ENCODE results near the gene ANKRD24.
"Not testable (repeated sequence)": the region's sequence is repeated elsewhere in the genome, so short reads cannot be mapped to it uniquely, and the experiment has no call there.

ANKRD24 gene

DNA sequence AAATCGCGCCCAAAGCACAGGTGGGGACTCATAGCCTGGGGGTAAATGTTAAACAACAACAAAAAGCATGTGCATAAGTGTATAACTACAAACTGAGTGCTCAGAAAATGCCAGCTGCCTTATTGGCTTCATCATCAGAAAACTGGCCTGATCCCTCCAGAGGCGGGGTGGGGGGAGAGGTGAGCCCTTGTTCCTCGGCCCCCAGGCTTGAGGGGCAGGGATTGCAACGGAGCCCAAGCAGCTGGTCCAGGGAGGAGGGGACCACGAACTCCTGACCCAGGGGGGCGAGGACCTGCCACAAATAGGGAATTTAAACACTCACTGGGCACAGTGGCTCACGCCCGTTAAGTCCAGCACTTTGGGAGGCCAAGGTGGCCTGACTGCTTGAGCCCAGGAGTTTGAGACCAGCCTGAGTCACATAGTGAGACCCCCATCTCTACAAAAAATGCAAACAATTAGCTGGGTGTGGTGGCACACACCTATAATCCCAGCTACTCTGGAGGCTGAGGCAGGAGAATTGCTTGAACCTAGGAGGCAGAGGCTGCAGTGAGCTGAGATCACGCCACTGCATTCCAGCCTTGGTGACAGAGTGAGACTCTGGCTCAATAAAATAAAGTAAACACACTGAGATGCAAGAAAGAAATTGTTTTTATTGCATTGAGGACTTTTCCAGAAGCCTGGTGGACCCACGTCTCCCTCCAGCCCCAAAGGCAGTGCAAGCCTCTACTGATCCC lies 8.8 kb upstream of the ANKRD24 start:
- DNase-seq (ENCODE audit: low read depth) = no peak

- DNase-seq (ENCODE audit: low read depth) = no peak
Observed at GRCh38 chr19:4174213-4174894, 8.1 kb upstream of the ANKRD24 start.

- DNase-seq (ENCODE audit: low read depth) = no peak
Observed at GRCh38 chr19:4174895-4175668, 7.4 kb upstream of the ANKRD24 start.

DNA sequence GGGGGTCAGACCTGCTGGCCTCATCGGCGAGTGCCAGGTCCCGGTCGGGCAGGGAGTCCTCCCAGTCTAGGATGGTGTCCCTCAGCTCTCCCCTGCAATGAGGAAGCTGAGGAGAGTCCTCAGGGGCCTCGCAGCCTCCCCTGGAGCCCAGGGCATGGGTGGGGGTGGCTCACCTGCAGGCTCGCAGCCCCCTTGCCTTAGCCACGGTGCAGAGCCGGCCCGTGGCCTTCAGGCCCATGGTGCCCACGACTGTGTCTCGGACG lies 6.9 kb upstream of the ANKRD24 start:
- DNase-seq (ENCODE audit: low read depth) = no peak

- no peak for DNase-seq (ENCODE audit: low read depth)
Observed at GRCh38 chr19:4177146-4177545, 5.3 kb upstream of the ANKRD24 start.

- no peak for DNase-seq (ENCODE audit: low read depth)
Observed at GRCh38 chr19:4178990-4179389, 3.5 kb upstream of the ANKRD24 start.

- no peak for DNase-seq (ENCODE audit: low read depth)
Observed at GRCh38 chr19:4181053-4181508, 1.4 kb upstream of the ANKRD24 start.

- DNase-seq (ENCODE audit: low read depth) = no peak
Observed at GRCh38 chr19:4183967-4184717, 1.7 kb downstream of the ANKRD24 start.

DNA sequence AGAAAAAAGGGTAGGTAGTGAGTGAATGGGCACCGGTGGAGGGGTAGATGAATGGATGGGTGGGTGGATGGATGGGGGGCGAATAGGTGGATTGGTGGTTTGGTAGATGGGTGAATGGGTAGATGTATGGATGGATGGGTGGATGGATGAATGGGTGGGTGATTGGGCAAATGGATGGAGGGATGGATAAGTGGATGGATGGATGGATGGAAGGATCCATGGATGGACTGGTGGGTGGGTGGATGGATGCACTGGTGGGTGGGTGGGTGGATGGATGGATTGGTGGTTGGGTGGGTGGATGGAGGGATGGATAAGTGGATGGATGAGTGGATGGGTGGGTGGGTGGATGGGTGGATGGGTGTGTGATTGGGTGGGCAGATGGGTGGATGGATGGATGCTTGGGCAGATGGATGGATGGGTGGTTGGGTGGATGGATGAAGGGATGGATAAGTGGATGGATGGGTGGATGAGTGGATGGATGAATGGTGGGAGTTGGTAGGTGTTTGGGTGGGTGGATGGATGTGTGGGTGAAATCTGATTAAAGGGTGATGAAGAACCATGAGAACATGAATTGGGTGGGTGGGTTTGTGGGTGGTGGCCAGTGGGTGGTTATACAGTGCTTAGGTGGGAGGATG lies 2.3 kb downstream of the ANKRD24 start:
- no peak for DNase-seq (ENCODE audit: low read depth)

GRCh38 chr19:4185413-4186086 lies 3.1 kb downstream of the ANKRD24 start:
- DNase-seq (ENCODE audit: low read depth) = no peak

DNA sequence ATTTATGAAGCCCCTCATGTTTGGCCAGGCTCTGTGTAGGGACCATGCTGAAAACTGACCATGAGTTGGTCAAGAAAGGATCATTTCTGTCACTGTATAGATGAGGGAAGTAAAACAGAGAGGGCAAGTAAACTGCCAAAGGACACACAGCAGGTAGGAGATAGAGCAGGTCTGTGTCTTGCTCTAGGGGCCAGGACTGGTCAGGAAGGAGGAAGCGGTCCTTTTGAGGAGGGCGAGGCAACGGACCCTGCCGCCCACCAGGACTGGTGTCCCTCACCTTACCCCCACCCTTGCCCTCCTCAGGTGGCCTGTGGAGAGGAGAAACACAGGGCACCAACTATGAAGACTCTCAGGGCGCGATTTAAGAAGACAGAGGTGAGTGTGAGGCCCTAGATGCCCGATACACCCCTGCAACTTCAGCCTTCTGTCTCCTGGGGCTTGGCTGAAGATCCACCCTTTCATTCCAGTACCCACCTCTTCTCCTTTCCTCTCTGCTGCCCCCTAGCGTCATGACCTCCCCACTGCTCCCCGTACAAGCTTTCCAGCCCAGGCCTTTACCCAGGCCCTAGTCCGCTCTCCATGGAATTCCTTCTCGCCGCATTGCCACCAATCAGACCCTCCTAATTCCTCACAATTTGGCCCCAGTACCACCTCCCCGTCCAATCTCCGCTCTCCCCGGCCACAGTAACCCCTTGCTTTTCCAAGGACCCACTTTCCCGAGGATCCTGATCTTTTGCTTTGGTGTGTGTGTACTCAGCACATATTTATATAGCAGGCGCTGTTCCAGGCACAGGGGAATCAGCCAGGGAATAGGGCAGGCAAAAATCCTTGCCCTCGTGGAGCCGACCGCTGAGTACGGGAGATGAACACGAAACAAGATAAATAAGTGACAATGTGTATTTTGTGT lies 3.9 kb downstream of the ANKRD24 start:
- DNase-seq (ENCODE audit: low read depth) = peak; percentile 32

DNA sequence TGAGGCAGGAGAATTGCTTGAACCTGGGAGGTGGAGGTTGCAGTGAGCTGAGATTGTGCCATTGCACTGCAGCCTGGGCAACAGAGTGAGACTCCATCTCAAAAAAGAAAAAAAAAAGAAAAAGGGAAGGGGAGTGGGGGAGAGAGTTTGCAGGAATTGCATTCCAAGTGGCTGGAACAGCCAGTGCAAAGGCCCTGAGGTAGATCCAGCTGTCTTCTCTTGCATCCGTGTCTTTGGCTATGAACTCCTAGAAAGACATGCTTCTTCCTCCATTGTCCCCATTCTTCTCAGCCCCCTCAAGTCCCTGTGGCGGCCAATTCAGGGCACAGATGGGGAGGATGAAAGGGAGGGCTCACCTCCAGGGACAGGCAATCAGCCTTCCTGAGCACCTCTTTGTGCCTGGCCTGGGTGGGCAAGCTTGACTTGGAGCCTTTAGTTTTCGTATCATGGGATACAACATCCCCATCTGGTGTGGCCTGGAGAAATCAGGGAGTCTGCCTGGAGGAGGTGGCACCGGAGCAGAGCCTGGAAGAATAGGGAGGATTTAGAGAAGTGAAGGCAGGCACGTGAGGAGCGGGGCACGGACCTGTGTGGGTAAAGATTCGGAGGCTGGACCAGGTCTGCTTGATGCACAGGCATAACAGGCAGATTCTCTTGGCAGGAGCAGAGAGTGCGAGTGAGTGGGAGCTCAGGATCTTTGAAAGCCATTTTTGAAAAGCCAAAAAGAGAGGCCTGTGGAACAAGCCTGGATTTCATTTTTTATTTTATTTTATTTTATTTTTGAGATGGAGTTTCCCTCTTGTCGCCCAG lies 5.0 kb downstream of the ANKRD24 start:
- DNase-seq (ENCODE audit: low read depth) = no peak

GRCh38 chr19:4189641-4190040 lies 7.2 kb downstream of the ANKRD24 start:
- DNase-seq (ENCODE audit: low read depth) = no peak

DNA sequence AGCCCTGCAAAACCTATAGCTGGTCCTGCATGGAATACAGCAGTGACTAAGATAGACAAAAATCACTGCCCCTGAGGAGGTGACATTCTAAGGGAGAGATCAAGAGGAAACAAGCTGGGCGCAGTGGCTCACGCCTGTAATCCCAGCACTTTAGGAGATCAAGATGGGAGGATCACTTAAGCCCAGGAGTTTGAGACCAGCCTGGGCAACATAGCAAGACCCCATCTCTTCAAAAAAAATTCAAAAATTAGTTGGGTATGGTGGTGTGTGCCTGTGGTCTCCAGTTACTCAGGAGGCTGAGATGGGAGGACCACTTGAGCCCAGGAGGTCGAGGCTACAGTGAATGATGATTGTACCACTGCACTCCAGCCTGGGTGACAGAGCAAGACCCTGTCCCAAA lies 10.0 kb downstream of the ANKRD24 start:
- DNase-seq (ENCODE audit: low read depth) = not testable (repeated sequence)

- DNase-seq (ENCODE audit: low read depth) = no peak
Observed at GRCh38 chr19:4194353-4194752, 11.9 kb downstream of the ANKRD24 start.

DNA sequence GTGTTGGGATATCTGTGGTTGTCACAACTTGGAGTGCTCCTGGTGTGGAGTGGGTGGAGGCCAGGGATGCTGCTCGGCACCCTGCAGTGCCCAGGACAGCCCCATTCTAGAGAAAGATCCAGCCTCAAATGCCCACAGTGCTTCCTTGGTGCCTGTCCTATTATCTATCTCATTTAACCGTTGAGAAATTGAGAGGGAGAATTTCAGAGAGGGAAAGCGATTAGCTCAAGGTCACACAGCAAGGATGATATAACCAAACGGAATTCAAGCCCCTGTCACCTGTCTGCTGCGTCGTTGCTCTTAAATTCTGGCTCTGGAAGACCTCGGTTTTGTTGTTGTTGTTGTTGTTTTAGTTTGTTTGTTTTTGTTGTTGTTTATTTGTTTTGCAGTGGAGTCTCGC lies 13.5 kb downstream of the ANKRD24 start:
- DNase-seq (ENCODE audit: low read depth) = no peak

DNA sequence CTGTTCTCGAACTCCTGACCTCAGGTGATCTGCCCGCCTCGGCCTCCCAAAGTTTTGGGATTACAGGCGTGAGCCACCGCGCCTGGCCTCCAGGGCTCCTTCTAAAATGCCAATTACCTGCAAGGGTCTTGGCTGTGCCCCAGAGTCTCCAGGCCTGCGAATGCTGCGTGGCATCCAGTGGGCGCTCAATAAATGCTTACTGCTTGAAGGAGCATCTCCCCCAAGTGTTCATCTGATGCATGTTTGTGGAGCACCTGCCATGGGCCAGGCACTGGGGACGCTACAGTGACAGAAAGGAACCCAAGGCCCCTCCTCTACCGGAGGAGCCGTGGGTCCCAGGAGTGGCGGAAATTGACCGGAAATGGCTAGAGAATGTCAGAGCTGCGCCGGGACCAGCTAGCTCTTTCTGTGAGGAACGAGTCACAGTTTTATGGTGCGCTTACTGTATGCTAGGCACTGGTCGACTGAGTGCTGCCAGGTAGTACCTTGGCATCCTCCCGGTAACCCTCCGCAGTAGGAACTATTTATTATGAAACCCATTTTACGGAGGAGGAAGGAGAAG lies 14.2 kb downstream of the ANKRD24 start:
- no peak for DNase-seq (ENCODE audit: low read depth)

GRCh38 chr19:4197228-4197624 lies 14.7 kb downstream of the ANKRD24 start:
- no peak for DNase-seq (ENCODE audit: low read depth)

Data from GM04504 (cell line).